HCT116 (cell line): Measurements from ENCODE around the gene MLLT3. TPM values are rescaled to one million over a fixed set of nuclear protein-coding genes. Genes with fewer than 3 reads are reported as not detected.

Source experiments
- ATAC-seq: fragments of 200-7000 bp; cut with Tn5 transposase; 2 replicates; pipeline ENCODE4 v1.9.1; 2020; ENCODE audit warnings: mild to moderate bottlenecking, moderate library complexity
- BruUV-seq: library from RNA; stranded (reverse); fragments of 400-500 nt; replicated peaks from 2 replicates; lab custom pipeline; 2021; lab: Mats Ljungman, UMichigan
- CTCF ChIA-PET: fragments of 300-600 bp; sonication (Branson Sonifier 250); formaldehyde crosslinking; loops from one replicate; lab custom pipeline; 2021; ENCODE audit warnings: antibody characterized with exemption; lab: Charles Lee
- POLR2A ChIA-PET: fragments of 300-600, 350-600 bp; sonication (Branson Sonifier 250); formaldehyde crosslinking; loops from one replicate; lab custom pipeline; 2021; ENCODE audit warnings: antibody characterized with exemption; lab: Charles Lee
- RAD21 ChIA-PET, 2 experiments: fragments of 300-600 bp; sonication (Branson Sonifier 250); formaldehyde crosslinking; loops; one replicate each; lab custom pipeline; 2023; ENCODE audit warnings: low total read pairs in 2 of 2; ENCODE audit not compliant: uncharacterized antibody in 2 of 2, unreplicated experiment in 2 of 2, low non-redundant PET in 1 of 2; lab: Charles Lee
- DNase-seq: peaks from one replicate; pipeline ENCODE4 v3.0.0-alpha.2; 2010; ENCODE audit warnings: low read depth, low spot score
- H2AFZ ChIP-seq: fragments of 200-600 bp; shearing (Covaris generic), sonication (generic); 2 replicates; pipeline ENCODE4 v1.6.1; 2017; ENCODE audit warnings: low read depth, mixed run types, mixed read lengths, antibody characterized with exemption, low read length; ENCODE audit not compliant: poor library complexity, severe bottlenecking
- H3K27ac ChIP-seq: 2 replicates; pipeline ENCODE4 v1.5.1; 2012; ENCODE audit warnings: low read depth, low read length
- H3K27me3 ChIP-seq: fragments of 200-600 bp; sonication (generic); 2 replicates; pipeline ENCODE4 v1.6.1; 2016; ENCODE audit warnings: mixed run types, low read length, mixed read lengths; ENCODE audit not compliant: insufficient read depth
- H3K36me3 ChIP-seq, 2 experiments: fragments of 200-500 bp in 1 of 2; fragments of 200-600 bp in 1 of 2; sonication (Bioruptor generic) in 1 of 2; sonication (generic) in 1 of 2; 2 replicates each; pipeline versions ENCODE4 v1.5.1 to v1.6.1; 2014 to 2016; ENCODE audit warnings: low read length in 2 of 2, inconsistent platforms in 1 of 2, mixed read lengths in 1 of 2, mixed run types in 1 of 2; ENCODE audit not compliant: insufficient read depth in 2 of 2, control insufficient read depth in 1 of 2
- H3K4me1 ChIP-seq, 2 experiments: fragments of 200-600 bp in 1 of 2; sonication (generic) in 1 of 2; 2 replicates each; pipeline versions ENCODE4 v1.5.1 to v1.6.1; 2012 to 2017; ENCODE audit warnings: low read length in 2 of 2, inconsistent platforms in 1 of 2, mild to moderate bottlenecking in 1 of 2, mixed read lengths in 1 of 2, mixed run types in 1 of 2, moderate library complexity in 1 of 2; ENCODE audit not compliant: insufficient read depth in 2 of 2, control insufficient read depth in 1 of 2
- H3K4me2 ChIP-seq: fragments of 200-600 bp; sonication (generic); 2 replicates; pipeline ENCODE4 v1.6.1; 2017; ENCODE audit warnings: mixed run types, low read length, mixed read lengths
- H3K4me3 ChIP-seq, 2 experiments: fragments of 200-600 bp in 1 of 2; sonication (generic) in 1 of 2; replicated peaks in 1 of 2; 2 replicates each; pipeline ENCODE4 v1.5.1; 2011 to 2016; ENCODE audit warnings: low read length in 2 of 2, control low read depth in 1 of 2, low read depth in 1 of 2, mild to moderate bottlenecking in 1 of 2, mixed read lengths in 1 of 2, mixed run types in 1 of 2
- H3K79me2 ChIP-seq: fragments of 200-600 bp; sonication (generic); 2 replicates; pipeline ENCODE4 v1.6.1; 2017; ENCODE audit warnings: mild to moderate bottlenecking, mixed run types, low read length, moderate library complexity, mixed read lengths; ENCODE audit not compliant: insufficient read depth
- H3K9ac ChIP-seq: fragments of 200-600 bp; sonication (generic); 2 replicates; pipeline ENCODE4 v1.6.1; 2016; ENCODE audit warnings: low read length, mixed read lengths
- H3K9me2 ChIP-seq: fragments of 200-600 bp; sonication (generic), shearing (Covaris generic); 2 replicates; pipeline ENCODE4 v1.6.1; 2017; ENCODE audit warnings: mixed run types, mild to moderate bottlenecking, moderate library complexity; ENCODE audit not compliant: insufficient read depth
- H3K9me3 ChIP-seq, 2 experiments: fragments of 200-500 bp in 1 of 2; fragments of 200-600 bp in 1 of 2; sonication (Bioruptor generic) in 1 of 2; sonication (generic) in 1 of 2; 2 replicates each; pipeline ENCODE4 v1.6.1; 2014 to 2017; ENCODE audit warnings: low read length in 2 of 2, mixed read lengths in 2 of 2, inconsistent platforms in 1 of 2, low read depth in 1 of 2, mild to moderate bottlenecking in 1 of 2, mixed run types in 1 of 2, moderate library complexity in 1 of 2; ENCODE audit not compliant: control insufficient read depth in 1 of 2, insufficient read depth in 1 of 2
- H4K20me1 ChIP-seq: fragments of 200-600 bp; sonication (generic), shearing (Covaris generic); 2 replicates; pipeline ENCODE4 v1.6.1; 2017; ENCODE audit warnings: mixed run types, mild to moderate bottlenecking, moderate library complexity; ENCODE audit not compliant: insufficient read depth
- ELF1 ChIP-seq: IDR thresholded peaks from 2 replicates; pipeline ENCODE4 v1.6.1; 2012; ENCODE audit warnings: low read depth, borderline replicate concordance
- EZH2phosphoT487 ChIP-seq: fragments of 200-600 bp; IDR thresholded peaks from 2 replicates; pipeline ENCODE4 v1.6.1; 2018; ENCODE audit warnings: antibody characterized with exemption, borderline replicate concordance
- ZFX ChIP-seq: fragments of 450-650 bp; IDR thresholded peaks from 2 replicates; pipeline ENCODE4 v1.6.1; 2017
- intact Hi-C: fragments of 100-400 bp; cut with micrococcal nuclease; formaldehyde crosslinking; loops from 2 replicates; pipeline ENCODE4 v1.10.0; 2022
- microRNA-seq: library from miRNA; unstranded; fragments of <30 nt; microRNA quantifications from one replicate; pipeline ENCODE4, GENCODE V29; 2016; ENCODE audit warnings: borderline number of aligned reads
- total RNA-seq: library from RNA; stranded (reverse); gene quantifications from one replicate; pipeline ENCODE4 v1.2.1, GENCODE V29; 2021; ENCODE audit not compliant: unreplicated experiment
- TF ChIP-seq, protein P1 (sequence below): IDR thresholded peaks from 2 replicates; pipeline ENCODE4 v1.6.1; 2012
- TF ChIP-seq, protein P2 (sequence below), 3 experiments: fragments of 200-600 bp in 1 of 3; sonication (generic) in 1 of 3; IDR thresholded peaks in 2 of 3; conservative IDR thresholded peaks in 1 of 3; 2 replicates each; pipeline ENCODE4 v1.5.1; 2012 to 2017; ENCODE audit warnings: low read depth in 2 of 3, low read length in 2 of 3, antibody characterized with exemption in 1 of 3, borderline replicate concordance in 1 of 3, control low read depth in 1 of 3, mild to moderate bottlenecking in 1 of 3, mixed read lengths in 1 of 3, mixed run types in 1 of 3, moderate library complexity in 1 of 3; ENCODE audit not compliant: insufficient read depth in 1 of 3

The MLLT3 gene
- total RNA-seq, 1 experiment from 2014 or later, result 4.3 TPM

DNA sequence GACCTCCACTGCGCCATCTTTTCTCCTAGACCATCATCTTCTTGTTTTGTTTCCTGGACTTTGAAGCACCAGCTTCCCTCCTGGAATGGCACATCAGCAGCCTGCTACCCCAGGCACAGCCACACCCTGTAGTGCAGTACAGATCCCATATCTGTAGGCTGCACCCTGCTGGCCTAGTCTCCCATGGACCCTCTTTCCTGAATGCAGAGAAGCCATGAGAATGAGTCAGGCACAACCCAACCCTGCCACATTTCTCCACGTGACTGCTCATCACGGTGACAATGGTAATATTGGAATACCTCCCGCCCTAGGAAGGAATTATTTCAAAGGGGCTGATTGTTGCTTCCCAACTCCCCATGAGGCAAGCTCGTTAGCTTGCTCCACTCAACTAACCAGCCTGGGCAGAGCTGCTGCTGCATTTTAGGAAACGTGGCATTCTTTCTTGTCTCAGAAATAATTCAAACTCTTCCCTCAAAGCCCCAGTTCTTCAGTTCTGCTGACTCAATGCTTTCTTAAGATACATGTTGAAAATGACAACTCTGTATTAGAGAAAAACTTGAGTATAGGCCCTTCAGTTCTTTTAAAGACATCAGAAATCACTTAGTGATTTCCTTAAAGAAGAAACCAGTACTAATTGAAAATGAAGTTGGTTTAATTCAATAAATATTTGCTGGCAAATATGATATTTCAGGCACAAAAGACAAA lies 328.1 kb downstream of the MLLT3 start (continued):
- TF ChIP-seq EZH2phosphoT487, result no peak
- no peak for TF ChIP-seq ZFX

DNA sequence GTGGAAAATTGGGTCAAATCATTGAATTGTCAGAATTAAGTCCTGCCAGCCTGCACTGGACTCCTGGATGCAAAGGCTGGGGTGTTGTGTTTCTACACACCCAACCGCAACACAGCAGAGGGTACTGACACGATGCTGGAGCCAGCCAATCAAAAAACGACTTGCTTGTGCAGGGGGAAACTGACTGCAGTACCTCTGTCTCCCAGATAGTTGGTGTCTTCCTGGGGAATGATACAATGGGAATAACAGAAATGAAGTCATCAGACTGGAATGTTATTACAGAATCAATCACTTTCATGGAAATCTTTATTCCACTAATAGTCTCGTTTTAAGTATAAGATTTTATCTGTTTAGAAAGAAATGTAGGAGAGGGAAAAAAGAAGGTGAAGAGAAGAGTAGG lies 330.3 kb downstream of the MLLT3 start:
- no peak for TF ChIP-seq ZFX
- TF ChIP-seq, protein P1, sequence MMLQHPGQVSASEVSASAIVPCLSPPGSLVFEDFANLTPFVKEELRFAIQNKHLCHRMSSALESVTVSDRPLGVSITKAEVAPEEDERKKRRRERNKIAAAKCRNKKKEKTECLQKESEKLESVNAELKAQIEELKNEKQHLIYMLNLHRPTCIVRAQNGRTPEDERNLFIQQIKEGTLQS, result peak; percentile 41; the same call in 1 of the 2 replicates
- TF ChIP-seq, protein P2, sequence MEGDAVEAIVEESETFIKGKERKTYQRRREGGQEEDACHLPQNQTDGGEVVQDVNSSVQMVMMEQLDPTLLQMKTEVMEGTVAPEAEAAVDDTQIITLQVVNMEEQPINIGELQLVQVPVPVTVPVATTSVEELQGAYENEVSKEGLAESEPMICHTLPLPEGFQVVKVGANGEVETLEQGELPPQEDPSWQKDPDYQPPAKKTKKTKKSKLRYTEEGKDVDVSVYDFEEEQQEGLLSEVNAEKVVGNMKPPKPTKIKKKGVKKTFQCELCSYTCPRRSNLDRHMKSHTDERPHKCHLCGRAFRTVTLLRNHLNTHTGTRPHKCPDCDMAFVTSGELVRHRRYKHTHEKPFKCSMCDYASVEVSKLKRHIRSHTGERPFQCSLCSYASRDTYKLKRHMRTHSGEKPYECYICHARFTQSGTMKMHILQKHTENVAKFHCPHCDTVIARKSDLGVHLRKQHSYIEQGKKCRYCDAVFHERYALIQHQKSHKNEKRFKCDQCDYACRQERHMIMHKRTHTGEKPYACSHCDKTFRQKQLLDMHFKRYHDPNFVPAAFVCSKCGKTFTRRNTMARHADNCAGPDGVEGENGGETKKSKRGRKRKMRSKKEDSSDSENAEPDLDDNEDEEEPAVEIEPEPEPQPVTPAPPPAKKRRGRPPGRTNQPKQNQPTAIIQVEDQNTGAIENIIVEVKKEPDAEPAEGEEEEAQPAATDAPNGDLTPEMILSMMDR (IDR thresholded peaks at IDR 0.05 in 2 of 3, conservative IDR thresholded peaks at IDR 0.05 in 1 of 3; ENCODE audit: borderline replicate concordance in 1 of 3, insufficient read depth in 1 of 3, low read depth in 2 of 3, low read length in 2 of 3), result peak in 2 of 3 experiments; percentile 48 to 51; a peak in 4 of 6 replicates
- no peak for TF ChIP-seq ELF1
- Histone ChIP-seq H3K4me1 (no peaks in the 10 kb centered on the region), H3K4me3 (no peak overlapping the region), H3K27me3 (no peaks in the 10 kb centered on the region), H2AFZ (peak overlapping the region; percentile 54), H3K79me2 (no peaks in the 10 kb centered on the region), H3K36me3 (no peaks in the 10 kb centered on the region), H3K9me3 (no peaks in the 10 kb centered on the region), H3K9ac (no peak overlapping the region), H3K27ac (no peak overlapping the region), H3K4me2 (no peak overlapping the region), H3K9me2 (no peaks in the 10 kb centered on the region; the same call in 1 of the 2 replicates), H4K20me1 (no peaks in the 10 kb centered on the region)
- no TSS peak for BruUV-seq
- ChIA-PET POLR2A (no interaction called here), RAD21 (no interaction called here), CTCF (no interaction called here)
- intact Hi-C loops, result no loop called here
- DNase-seq (peak; percentile 60), ATAC-seq (peak; percentile 98)

Small RNA genes lying within 50 kb of the gene (microRNA-seq; reads per million reads assigned to microRNA genes)
- gene MIR4473 (10.1 reads per million, percentile 28 among the genes with 10 or more reads in this experiment), gene MIR4474 (1.2 reads per million)

Other genes starting within 250 kb of the MLLT3 start
- gene FOCAD, start 61.8 kb upstream of the MLLT3 start, total RNA-seq, result 40.7 TPM